BE2C (cell line): ENCODE results near the gene AQP12B.

ENCODE experiments used
- DNase-seq: peaks from one replicate; pipeline ENCODE4 v3.0.0-alpha.2; 2020
- H3K27me3 ChIP-seq: fragments of 250-450 bp; sonication (Bioruptor Pico); 2 replicates; pipeline ENCODE4 v1.5.1; 2020; ENCODE audit warnings: mild to moderate bottlenecking
- H3K36me3 ChIP-seq: fragments of 250-450 bp; sonication (Bioruptor Pico); 2 replicates; pipeline ENCODE4 v1.5.1; 2020; ENCODE audit warnings: mild to moderate bottlenecking
- H3K4me1 ChIP-seq: fragments of 250-450 bp; sonication (Bioruptor Pico); 2 replicates; pipeline ENCODE4 v1.5.1; 2020
- H3K4me3 ChIP-seq: 2 replicates; pipeline ENCODE4 v1.5.1; 2011; ENCODE audit warnings: low read depth, low read length
- H3K9me3 ChIP-seq: fragments of 250-450 bp; sonication (Bioruptor Pico); 2 replicates; pipeline ENCODE4 v1.5.1; 2020
- TF ChIP-seq, protein P1 (sequence below): IDR thresholded peaks from 2 replicates; pipeline ENCODE4 v1.5.1; 2012; ENCODE audit warnings: mild to moderate bottlenecking, low read depth, low read length

AQP12B gene

DNA sequence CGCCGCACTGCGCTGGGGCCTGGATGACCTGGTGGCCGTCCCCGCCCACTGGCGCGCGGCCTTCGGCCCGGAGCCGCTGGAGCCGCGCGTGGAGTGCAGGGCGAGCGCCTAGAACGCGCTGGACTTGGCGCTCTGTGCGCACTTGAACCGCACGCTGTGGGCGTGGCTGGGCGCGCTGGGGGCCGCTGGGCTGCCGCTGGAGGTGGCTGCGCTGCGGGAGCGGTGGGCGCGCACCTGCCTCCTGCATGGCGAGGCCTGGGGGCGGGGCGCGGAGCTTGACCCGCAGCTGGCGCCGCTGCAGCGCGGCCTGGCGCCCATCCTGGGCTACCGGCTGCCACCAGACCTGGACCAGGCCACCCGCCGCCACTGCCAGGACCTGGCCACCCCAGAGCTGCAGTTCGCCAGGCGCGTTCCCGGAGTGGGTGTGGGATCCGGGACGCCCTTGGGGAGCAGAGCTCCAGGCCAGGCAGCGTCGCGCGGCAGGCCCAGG is 9.9 kb downstream of the AQP12B start:
- DNase-seq = no peak
- Histone ChIP-seq H3K4me3 (no peak overlapping the region), H3K36me3 (no peaks in the 10 kb centered on the region), H3K9me3 (no peaks in the 10 kb centered on the region), H3K4me1 (no peaks in the 10 kb centered on the region), H3K27me3 (peaks cover 43% of the 10 kb centered on the region)
- TF ChIP-seq, protein P1, sequence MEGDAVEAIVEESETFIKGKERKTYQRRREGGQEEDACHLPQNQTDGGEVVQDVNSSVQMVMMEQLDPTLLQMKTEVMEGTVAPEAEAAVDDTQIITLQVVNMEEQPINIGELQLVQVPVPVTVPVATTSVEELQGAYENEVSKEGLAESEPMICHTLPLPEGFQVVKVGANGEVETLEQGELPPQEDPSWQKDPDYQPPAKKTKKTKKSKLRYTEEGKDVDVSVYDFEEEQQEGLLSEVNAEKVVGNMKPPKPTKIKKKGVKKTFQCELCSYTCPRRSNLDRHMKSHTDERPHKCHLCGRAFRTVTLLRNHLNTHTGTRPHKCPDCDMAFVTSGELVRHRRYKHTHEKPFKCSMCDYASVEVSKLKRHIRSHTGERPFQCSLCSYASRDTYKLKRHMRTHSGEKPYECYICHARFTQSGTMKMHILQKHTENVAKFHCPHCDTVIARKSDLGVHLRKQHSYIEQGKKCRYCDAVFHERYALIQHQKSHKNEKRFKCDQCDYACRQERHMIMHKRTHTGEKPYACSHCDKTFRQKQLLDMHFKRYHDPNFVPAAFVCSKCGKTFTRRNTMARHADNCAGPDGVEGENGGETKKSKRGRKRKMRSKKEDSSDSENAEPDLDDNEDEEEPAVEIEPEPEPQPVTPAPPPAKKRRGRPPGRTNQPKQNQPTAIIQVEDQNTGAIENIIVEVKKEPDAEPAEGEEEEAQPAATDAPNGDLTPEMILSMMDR = no peak

DNA sequence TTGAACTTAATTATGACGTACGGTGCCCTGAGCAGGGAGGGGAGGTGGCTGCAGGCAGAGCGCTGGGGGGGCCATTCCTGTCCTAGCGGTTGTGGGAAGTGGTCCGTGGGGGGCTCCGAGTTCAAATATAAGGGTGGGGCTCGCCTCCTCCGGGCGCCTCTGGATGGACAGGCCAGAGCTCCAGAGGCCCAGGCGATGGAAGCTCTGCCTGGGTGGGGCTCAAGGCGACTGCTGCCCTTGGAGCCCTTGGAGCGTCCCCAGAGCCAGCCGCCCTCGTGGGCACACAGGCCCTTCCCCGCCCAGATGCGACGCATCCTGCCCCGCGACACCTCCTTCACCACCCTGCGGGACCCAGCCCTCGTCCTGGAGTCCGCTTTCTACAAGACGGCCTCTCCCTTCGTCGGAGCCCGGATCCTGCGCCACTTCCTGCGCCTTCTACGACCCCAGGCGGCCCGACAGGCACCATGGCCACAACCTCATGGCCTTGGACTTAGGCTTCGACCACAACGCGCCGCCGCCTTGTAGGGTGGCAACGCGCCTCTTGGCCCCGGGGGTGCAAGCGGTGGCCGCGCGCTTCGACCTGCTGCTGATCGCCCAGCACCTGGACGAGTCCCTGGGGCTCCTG is 10.5 kb downstream of the AQP12B start:
- TF ChIP-seq, protein P1 = no peak
- Histone ChIP-seq H3K36me3 (no peaks in the 10 kb centered on the region), H3K4me3 (no peak overlapping the region), H3K9me3 (no peaks in the 10 kb centered on the region), H3K27me3 (peaks cover 49% of the 10 kb centered on the region), H3K4me1 (no peaks in the 10 kb centered on the region)
- no peak for DNase-seq

DNA sequence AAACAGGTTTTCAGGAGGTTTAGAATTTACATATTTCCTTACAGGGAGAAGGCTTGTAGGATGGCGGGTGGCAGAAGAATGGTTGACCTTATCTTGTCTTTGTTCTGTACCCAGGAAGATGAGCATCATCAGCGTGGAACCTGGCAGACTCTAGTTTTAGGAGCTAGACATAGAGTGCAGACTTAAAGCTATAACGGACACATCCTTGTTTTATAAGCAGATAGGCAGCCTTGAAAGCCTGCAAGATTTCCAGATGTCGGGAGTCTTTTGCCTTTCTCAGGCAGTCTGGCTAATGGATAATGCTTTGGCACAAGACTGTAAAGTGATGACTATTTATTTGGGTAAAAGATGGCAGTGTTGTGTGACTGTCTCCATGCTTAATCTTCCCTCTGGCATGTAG is 11.7 kb downstream of the AQP12B start:
- no peaks in the 10 kb centered on the region for H3K9me3 ChIP-seq
- no peaks in the 10 kb centered on the region for H3K36me3 ChIP-seq
- peaks cover 61% of the 10 kb centered on the region for H3K27me3 ChIP-seq
- TF ChIP-seq, protein P1 = no peak
- no peaks in the 10 kb centered on the region for H3K4me1 ChIP-seq
- no peak for DNase-seq
- no peak overlapping the region for H3K4me3 ChIP-seq

DNA sequence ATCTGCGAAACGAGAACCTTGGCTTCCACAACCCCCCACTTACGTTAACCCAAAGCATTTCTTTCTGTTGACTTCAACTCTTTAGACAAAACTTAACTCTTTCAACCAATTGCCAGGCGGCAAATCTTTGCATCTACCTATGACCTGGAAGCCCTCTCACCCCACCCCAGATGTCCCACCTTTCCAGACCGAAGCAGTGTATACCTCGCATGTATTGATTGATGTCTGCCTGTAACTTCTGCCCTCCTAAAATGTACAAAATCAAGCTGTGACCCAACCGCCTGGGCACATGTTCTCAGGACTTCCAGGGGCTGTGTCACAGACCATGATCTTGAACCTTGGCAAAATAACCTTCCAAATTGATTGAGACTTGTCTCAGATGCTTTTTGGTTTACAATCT is 12.3 kb downstream of the AQP12B start:
- Histone ChIP-seq H3K4me3 (no peak overlapping the region), H3K27me3 (peaks cover 67% of the 10 kb centered on the region)
- TF ChIP-seq, protein P1 = no peak

DNA sequence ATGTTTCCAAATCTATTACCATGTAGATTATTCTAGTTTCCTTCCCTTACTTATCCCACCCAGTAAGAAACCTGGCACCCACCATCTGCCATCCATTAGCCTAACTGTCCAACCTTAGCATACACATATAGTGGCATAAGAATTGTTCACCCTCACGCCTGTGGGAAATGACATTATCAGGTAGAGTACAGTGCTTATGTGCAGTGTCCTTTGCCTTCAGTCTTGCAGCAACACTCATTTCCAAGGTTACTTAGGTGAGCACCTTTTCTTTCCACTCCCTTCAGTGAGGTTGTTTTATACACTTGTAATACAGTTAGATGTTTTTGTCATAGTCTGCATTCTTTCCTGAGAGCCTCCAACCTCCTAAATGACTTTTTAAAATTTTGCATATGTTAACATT is 18.1 kb downstream of the AQP12B start:
- Histone ChIP-seq H3K4me1 (no peaks in the 10 kb centered on the region), H3K27me3 (peaks cover 46% of the 10 kb centered on the region), H3K36me3 (no peaks in the 10 kb centered on the region), H3K4me3 (no peak overlapping the region), H3K9me3 (no peaks in the 10 kb centered on the region)
- TF ChIP-seq, protein P1 = no peak
- no peak for DNase-seq

More for the DNA sequence above, 12.3 kb downstream of the AQP12B start:
- Histone ChIP-seq H3K4me1 (no peaks in the 10 kb centered on the region), H3K36me3 (no peaks in the 10 kb centered on the region), H3K9me3 (no peaks in the 10 kb centered on the region)
- no peak for DNase-seq

DNA sequence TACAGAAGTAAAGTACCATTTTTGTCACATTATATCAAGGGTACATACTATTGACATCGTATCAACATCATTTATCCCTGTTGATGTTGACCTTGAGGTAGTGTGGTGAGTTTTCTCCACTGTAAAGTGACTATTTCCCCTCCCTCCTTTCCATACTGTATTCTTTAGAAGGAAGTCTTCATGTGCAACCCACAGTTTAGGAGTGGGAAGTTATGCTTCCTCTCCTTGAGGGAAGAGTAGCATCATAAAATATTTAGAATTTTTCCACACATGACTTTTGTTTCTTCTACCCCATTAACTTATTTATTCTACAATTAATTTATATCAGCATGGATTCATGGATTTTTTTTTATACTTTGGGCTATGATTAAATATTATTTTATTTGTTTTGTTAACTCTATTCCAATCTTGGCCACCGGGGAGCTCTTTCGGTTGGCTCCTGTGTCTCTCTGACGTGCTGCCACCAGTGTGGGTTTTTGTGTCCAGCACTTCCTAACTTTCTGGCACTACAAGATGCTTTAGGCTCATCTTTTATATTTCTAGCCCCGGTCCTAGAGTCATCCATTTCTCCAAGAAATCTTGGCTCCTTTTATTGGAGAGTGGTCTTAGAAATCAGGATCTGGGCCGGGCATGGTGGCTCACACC is 19.0 kb downstream of the AQP12B start:
- Histone ChIP-seq H3K27me3 (peaks cover 51% of the 10 kb centered on the region), H3K4me1 (no peaks in the 10 kb centered on the region), H3K36me3 (no peaks in the 10 kb centered on the region), H3K4me3 (no peak overlapping the region), H3K9me3 (no peaks in the 10 kb centered on the region)
- no peak for DNase-seq
- TF ChIP-seq, protein P1 = no peak
